ENCODE measurements around the gene MIF.
"Not testable (repeated sequence)": the region's sequence is repeated elsewhere in the genome, so short reads cannot be mapped to it uniquely, and the experiment has no call there.

GRCh38 chr22:23860187-23860586 is 34.0 kb upstream of the MIF start:
- TF ChIP-seq, protein P1, sequence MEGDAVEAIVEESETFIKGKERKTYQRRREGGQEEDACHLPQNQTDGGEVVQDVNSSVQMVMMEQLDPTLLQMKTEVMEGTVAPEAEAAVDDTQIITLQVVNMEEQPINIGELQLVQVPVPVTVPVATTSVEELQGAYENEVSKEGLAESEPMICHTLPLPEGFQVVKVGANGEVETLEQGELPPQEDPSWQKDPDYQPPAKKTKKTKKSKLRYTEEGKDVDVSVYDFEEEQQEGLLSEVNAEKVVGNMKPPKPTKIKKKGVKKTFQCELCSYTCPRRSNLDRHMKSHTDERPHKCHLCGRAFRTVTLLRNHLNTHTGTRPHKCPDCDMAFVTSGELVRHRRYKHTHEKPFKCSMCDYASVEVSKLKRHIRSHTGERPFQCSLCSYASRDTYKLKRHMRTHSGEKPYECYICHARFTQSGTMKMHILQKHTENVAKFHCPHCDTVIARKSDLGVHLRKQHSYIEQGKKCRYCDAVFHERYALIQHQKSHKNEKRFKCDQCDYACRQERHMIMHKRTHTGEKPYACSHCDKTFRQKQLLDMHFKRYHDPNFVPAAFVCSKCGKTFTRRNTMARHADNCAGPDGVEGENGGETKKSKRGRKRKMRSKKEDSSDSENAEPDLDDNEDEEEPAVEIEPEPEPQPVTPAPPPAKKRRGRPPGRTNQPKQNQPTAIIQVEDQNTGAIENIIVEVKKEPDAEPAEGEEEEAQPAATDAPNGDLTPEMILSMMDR (IDR thresholded peaks at IDR 0.05; ENCODE audit: low read depth, low read length, missing input control): not testable (repeated sequence)
- not testable (repeated sequence) for TF ChIP-seq ZBTB33, YY1, REST (IDR thresholded peaks at IDR 0.05)

Data from liver (tissue), 2 donors.